ENCODE measurements around the gene GPR153. TPM values are rescaled to one million over a fixed set of nuclear protein-coding genes. Genes with fewer than 3 reads are reported as not detected.

The GPR153 gene
- total and polyA plus RNA-seq, 2 of the 13 experiments (the other 11 are each of a cell fraction or from before 2014, with no cell fraction given), result 0.22 to 0.31 TPM

DNA sequence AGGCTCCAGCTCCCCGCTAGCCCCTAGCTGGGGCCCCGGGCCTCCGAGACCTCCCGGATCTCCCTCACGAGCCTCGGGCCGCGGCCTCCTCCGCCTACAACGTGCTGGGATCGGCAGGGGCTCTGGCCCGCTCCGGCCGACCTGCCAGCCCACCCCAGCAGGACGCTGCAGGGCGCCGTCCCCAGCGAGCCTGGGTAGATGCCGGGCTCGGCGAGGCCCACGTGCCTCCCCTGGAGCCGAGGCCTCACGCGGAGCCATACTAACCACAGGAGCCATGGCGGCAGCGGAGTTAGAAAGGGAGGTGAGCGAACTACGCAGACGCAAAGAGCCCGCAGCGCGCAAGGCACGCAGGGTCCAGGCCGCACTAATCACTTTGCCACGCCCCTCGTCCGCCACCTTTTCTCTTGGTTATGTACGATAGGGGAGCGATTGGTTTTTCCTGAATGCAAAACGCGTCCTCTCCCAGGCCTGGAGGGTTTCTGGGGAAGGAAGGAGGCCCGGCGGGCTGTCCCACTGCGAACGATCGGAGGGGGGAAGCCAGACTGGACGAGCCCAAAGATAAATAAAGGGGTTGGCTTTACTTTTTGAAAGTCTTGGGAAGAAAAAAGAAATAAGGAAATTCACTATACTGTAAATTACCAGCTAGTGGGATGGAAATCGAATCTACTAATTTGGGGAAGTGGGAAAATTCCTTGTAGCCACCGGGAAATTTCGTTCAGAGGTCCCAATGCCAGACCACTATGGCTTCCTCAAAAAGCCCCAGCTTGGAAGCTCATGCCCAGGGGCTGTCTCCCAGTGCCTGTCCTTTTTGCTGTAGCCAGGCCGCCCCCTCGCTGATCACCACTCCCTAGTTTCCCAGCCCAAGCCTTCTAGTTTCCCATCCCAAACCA lies 61.4 kb downstream of the GPR153 start, which contains the start of gene RPL22 (continued):
- peak; percentile 56; the same call in 1 of the 2 replicates for TF ChIP-seq SNAPC4 (CRISPR knock-in tag; IDR thresholded peaks at IDR 0.05)
- TF ChIP-seq AHDC1 (CRISPR knock-in tag; IDR thresholded peaks at IDR 0.05; ENCODE audit: borderline replicate concordance), result no peak
- 0 out of 2 replicates have a peak, but pooled peaks have one; percentile 94 for TF ChIP-seq ZNF788 (CRISPR knock-in tag; IDR thresholded peaks at IDR 0.05; ENCODE audit: borderline replicate concordance)
- no peak for TF ChIP-seq JUN (CRISPR knock-in tag; IDR thresholded peaks at IDR 0.05)
- peak; percentile 50; the same call in 1 of the 2 replicates for TF ChIP-seq SIX4 (CRISPR knock-in tag; IDR thresholded peaks at IDR 0.05)
- TF ChIP-seq ZNF724P (CRISPR knock-in tag; IDR thresholded peaks at IDR 0.05; ENCODE audit: borderline replicate concordance), result 0 out of 2 replicates have a peak, but pooled peaks have one; percentile 55
- peak; percentile 62 for TF ChIP-seq NCOA2 (CRISPR knock-in tag; IDR thresholded peaks at IDR 0.05)
- TF ChIP-seq, protein P1, sequence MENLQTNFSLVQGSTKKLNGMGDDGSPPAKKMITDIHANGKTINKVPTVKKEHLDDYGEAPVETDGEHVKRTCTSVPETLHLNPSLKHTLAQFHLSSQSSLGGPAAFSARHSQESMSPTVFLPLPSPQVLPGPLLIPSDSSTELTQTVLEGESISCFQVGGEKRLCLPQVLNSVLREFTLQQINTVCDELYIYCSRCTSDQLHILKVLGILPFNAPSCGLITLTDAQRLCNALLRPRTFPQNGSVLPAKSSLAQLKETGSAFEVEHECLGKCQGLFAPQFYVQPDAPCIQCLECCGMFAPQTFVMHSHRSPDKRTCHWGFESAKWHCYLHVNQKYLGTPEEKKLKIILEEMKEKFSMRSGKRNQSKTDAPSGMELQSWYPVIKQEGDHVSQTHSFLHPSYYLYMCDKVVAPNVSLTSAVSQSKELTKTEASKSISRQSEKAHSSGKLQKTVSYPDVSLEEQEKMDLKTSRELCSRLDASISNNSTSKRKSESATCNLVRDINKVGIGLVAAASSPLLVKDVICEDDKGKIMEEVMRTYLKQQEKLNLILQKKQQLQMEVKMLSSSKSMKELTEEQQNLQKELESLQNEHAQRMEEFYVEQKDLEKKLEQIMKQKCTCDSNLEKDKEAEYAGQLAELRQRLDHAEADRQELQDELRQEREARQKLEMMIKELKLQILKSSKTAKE (CRISPR knock-in tag; IDR thresholded peaks at IDR 0.05; ENCODE audit: borderline replicate concordance), result no peak; the same call in 1 of the 2 replicates
- no peak for TF ChIP-seq ZNF468 (CRISPR knock-in tag; IDR thresholded peaks at IDR 0.05)
- TF ChIP-seq ZFP36L1 (CRISPR knock-in tag; IDR thresholded peaks at IDR 0.05), result peak; percentile 86; the same call in 1 of the 2 replicates
- no peak for TF ChIP-seq GABPA (IDR thresholded peaks at IDR 0.05; ENCODE audit: low read depth, low read length)
- TF ChIP-seq GABPA (CRISPR knock-in tag; IDR thresholded peaks at IDR 0.05; ENCODE audit: low read depth), result peak; percentile 68
- peak; percentile 93 for TF ChIP-seq NKX3-1 (CRISPR knock-in tag; IDR thresholded peaks at IDR 0.05)
- no peak; the same call in 1 of the 2 replicates for TF ChIP-seq GLI4 (CRISPR knock-in tag; IDR thresholded peaks at IDR 0.05; ENCODE audit: borderline replicate concordance)
- TF ChIP-seq ZNF850 (CRISPR knock-in tag; conservative IDR thresholded peaks at IDR 0.05), result no peak
- TF ChIP-seq HMGA1 (CRISPR knock-in tag; conservative IDR thresholded peaks at IDR 0.05), result no peak

All from HepG2 (cell line).